HFF-Myc (cell line): ENCODE data around the gene TXLNB.
"Not testable (repeated sequence)": the region's sequence is repeated elsewhere in the genome, so short reads cannot be mapped to it uniquely, and the experiment has no call there.

ENCODE experiments used
- DNase-seq: peaks from one replicate; pipeline ENCODE4 v3.0.0-alpha.2; 2011; ENCODE audit warnings: low read depth; ENCODE audit errors: extremely low read depth
- H3K4me3 ChIP-seq: replicated peaks from 2 replicates; pipeline ENCODE4 v1.5.1; 2011; ENCODE audit warnings: low read depth, mild to moderate bottlenecking, control low read depth, low read length
- TF ChIP-seq, protein P1 (sequence below): IDR thresholded peaks from 2 replicates; pipeline ENCODE4 v1.5.1; 2012; ENCODE audit warnings: mild to moderate bottlenecking, low read depth, low read length, control low read depth; ENCODE audit errors: missing control alignments

TXLNB gene

DNA sequence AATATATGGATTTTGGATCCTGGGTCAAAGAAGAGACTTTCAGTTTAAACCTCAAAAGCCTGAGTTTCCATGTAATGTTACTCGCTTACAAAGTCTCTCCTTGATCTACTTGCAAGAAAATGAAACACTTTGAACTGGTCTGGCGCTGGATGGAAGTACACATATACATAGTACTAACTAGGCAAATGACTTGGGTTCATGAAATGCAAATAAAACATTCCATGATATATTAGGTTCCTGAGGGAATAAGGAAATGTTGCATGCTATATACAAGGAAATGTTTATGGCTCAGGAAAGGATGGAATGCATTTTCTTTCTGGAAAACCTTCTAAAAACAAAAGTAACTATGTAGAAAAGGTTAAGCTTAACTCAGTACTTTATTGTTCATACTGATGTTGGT is 11.4 kb upstream of the TXLNB start:
- no peak overlapping the region for H3K4me3 ChIP-seq
- no peak for DNase-seq
- TF ChIP-seq, protein P1, sequence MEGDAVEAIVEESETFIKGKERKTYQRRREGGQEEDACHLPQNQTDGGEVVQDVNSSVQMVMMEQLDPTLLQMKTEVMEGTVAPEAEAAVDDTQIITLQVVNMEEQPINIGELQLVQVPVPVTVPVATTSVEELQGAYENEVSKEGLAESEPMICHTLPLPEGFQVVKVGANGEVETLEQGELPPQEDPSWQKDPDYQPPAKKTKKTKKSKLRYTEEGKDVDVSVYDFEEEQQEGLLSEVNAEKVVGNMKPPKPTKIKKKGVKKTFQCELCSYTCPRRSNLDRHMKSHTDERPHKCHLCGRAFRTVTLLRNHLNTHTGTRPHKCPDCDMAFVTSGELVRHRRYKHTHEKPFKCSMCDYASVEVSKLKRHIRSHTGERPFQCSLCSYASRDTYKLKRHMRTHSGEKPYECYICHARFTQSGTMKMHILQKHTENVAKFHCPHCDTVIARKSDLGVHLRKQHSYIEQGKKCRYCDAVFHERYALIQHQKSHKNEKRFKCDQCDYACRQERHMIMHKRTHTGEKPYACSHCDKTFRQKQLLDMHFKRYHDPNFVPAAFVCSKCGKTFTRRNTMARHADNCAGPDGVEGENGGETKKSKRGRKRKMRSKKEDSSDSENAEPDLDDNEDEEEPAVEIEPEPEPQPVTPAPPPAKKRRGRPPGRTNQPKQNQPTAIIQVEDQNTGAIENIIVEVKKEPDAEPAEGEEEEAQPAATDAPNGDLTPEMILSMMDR: no peak

DNA sequence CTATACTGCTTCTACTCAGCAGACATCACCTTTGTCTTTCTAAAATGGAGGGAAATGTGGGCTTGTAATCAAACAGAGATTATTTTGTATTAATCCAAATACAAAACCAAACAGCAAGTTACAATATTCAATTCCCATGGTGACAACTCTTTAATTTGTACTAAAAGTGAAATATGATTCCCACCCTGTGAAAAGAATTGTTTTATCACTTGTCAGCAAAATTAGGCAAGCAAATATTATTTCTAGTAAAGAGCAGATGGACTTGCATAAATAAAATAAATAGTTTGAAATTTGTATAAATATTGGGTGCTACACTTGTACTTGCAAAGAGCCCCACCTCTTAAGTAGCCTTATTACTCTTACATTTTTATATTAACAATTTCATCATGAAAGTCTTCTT is 6.1 kb upstream of the TXLNB start:
- DNase-seq: no peak
- H3K4me3 ChIP-seq: no peak overlapping the region
- TF ChIP-seq, protein P1: no peak

DNA sequence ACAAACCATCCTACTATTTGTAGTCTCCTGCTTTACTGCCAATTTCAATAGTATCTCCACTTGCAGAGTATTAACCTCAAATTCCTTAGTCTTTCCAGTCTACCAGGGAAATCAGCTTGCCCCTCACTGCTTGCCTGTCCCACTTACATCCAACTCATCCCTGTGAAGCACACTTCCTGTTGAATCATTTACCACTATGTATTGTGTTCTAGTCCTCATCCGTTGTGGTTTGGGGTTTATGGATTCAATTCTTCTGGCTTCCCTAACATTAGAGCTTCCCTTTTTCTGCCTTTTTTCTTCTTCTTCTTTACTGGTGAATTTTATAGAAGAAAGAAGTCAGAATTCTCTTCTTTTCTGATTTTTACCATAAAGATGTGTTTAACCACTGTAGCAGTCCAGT is 5.1 kb upstream of the TXLNB start:
- TF ChIP-seq, protein P1: no peak
- H3K4me3 ChIP-seq: no peak overlapping the region
- DNase-seq: no peak

DNA sequence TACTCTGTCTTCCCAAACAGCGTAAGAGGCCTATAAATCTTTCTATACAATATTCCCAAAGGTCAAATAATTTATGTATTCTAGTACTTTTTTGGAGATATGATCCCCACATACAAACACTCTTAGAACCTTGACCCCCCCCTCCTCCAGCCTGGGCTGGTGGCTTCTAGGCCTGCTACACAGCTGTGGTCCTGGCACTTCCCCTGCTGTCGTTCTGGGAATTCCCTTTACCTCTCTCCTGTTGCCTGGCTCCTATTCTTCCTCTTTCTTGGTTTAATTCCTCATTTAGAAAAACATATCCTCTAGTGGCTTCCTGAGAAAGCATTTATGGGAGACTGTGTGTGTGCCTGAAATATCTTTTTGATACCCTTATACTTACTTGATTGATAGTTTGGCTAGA is 4.1 kb upstream of the TXLNB start:
- no peak for DNase-seq
- TF ChIP-seq, protein P1: no peak
- no peak overlapping the region for H3K4me3 ChIP-seq

DNA sequence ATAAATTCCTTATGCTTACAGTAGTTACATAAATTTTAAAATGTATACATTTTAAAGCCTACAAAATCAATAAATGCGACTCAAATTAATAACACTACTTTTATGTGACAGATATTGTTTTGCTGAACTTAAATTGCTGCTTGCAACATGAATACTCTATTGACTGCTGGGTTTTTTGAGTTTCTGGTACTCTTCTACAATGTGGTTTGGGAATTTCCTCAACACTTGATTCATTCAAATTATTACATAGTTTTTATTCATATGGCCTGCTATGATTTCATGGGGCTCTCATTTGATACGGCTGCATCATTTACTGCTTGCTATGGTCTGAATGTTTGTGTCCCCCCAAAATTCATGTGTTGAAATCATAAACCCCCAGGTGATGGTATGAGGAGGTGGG is 2.3 kb upstream of the TXLNB start:
- H3K4me3 ChIP-seq: no peak overlapping the region
- no peak for DNase-seq
- TF ChIP-seq, protein P1: no peak

DNA sequence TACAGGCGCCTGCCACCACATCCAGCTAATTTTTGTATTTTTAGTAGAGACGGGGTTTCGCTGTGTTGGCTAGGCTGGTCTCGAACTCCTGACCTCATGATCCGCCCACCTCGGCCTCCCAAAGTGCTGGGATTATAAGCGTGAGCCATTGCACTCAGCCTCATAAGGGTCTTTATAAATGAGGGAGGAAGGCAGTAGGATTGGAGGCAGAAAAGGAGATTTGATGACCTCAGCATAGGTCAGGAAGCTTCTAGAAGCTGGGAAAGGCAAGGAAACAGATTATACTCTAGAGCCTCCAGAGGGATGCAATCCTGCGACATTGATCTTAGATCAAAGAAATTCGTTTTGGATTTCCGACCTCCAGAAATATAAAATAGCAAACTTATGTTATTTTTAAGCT is 1.4 kb upstream of the TXLNB start:
- not testable (repeated sequence) for DNase-seq, H3K4me3 ChIP-seq

DNA sequence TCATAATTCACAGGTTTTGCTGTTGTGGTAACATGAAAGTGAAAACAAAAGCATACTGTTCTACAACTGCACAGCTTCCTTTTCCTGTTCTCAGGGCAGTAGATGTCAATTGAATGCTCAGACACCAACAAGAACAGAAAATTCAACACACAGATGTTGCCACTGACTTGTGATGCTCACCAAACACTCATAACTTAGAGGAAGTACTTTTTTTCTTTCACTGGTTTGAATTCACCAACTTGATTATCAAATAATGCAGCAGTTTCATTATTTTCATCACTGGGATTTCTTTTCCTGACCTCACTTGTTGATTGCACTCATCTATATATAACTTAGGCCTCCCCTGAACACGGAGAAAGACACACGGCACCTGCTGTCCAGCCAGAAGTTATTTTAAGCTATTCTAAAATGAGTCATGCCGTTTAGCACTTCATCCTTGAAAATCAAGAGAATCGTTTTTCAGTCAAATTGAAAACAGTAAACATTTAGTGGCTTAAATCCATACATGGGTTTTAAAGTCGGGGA is 949 bp downstream of the TXLNB start:
- TF ChIP-seq, protein P1: no peak
- no peak for DNase-seq
- H3K4me3 ChIP-seq: no peak overlapping the region
